Neural cell (in vitro differentiated cells): ENCODE measurements around the gene RGS9BP. TPM values are rescaled to one million over a fixed set of nuclear protein-coding genes. Genes with fewer than 3 reads are reported as not detected.

Experiments used
- H2AFZ ChIP-seq: fragments of 200-600, 300-800 bp; sonication (generic), shearing (Covaris generic); 2 replicates; pipeline ENCODE4 v1.6.0; 2014; ENCODE audit warnings: low read depth, mild to moderate bottlenecking, antibody characterized with exemption, low read length, moderate library complexity
- H3F3A ChIP-seq: fragments of 200-600 bp; shearing (Covaris generic); 2 replicates; pipeline ENCODE4 v1.6.1; 2016; ENCODE audit warnings: mild to moderate bottlenecking, moderate library complexity, mixed read lengths, antibody characterized with exemption, low read length; ENCODE audit not compliant: insufficient read depth, poor library complexity, severe bottlenecking
- H3K27ac ChIP-seq: fragments of 200-600, 300-800 bp; sonication (generic), shearing (Covaris generic); 2 replicates; pipeline ENCODE4 v1.5.1; 2014; ENCODE audit warnings: mild to moderate bottlenecking, low read length, moderate library complexity
- H3K27me3 ChIP-seq: fragments of 300-800, 200-600 bp; sonication (generic), shearing (Covaris generic); 2 replicates; pipeline ENCODE4 v1.6.0; 2014; ENCODE audit warnings: mild to moderate bottlenecking, low read depth, low read length, moderate library complexity; ENCODE audit not compliant: insufficient read depth
- H3K36me3 ChIP-seq: fragments of 300-800, 200-600 bp; sonication (generic), shearing (Covaris generic); 2 replicates; pipeline ENCODE4 v1.5.1; 2014; ENCODE audit warnings: mild to moderate bottlenecking, antibody characterized with exemption, low read length, moderate library complexity; ENCODE audit not compliant: insufficient read depth
- H3K4me2 ChIP-seq: fragments of 300-800, 200-600 bp; sonication (generic), shearing (Covaris generic); 2 replicates; pipeline ENCODE4 v1.6.0; 2014; ENCODE audit warnings: mild to moderate bottlenecking, low read length
- H3K4me3 ChIP-seq: fragments of 300-800, 200-600 bp; sonication (generic), shearing (Covaris generic); 2 replicates; pipeline ENCODE4 v1.5.1; 2014; ENCODE audit warnings: mild to moderate bottlenecking, low read length, moderate library complexity
- H3K79me2 ChIP-seq: fragments of 200-600 bp; shearing (Covaris generic); replicated peaks from 2 replicates; pipeline ENCODE4 v1.6.0; 2014; ENCODE audit warnings: mild to moderate bottlenecking, low read length, moderate library complexity; ENCODE audit not compliant: insufficient read depth
- H3K9ac ChIP-seq: fragments of 300-800, 200-600 bp; sonication (generic), shearing (Covaris generic); 2 replicates; pipeline ENCODE4 v1.6.1; 2016; ENCODE audit warnings: mild to moderate bottlenecking, low read length, mixed read lengths
- H3K9me2 ChIP-seq: fragments of 200-600 bp; shearing (Covaris generic); 2 replicates; pipeline ENCODE4 v1.6.1; 2016; ENCODE audit warnings: mild to moderate bottlenecking, low read length, mixed read lengths; ENCODE audit not compliant: insufficient read depth
- H3K9me3 ChIP-seq: fragments of 200-600, 300-800 bp; sonication (generic), shearing (Covaris generic); 2 replicates; pipeline ENCODE4 v1.6.1; 2016; ENCODE audit warnings: mild to moderate bottlenecking, mixed run types, low read length, moderate library complexity, mixed read lengths
- H4K20me1 ChIP-seq: fragments of 200-600 bp; shearing (Covaris generic); 2 replicates; pipeline ENCODE4 v1.6.1; 2016; ENCODE audit warnings: mild to moderate bottlenecking, mixed run types; ENCODE audit not compliant: insufficient read depth
- EP300 ChIP-seq: fragments of 450-650 bp; conservative IDR thresholded peaks from 2 replicates; pipeline ENCODE4 v1.6.1; 2014; ENCODE audit warnings: antibody characterized with exemption, mild to moderate bottlenecking, moderate library complexity; ENCODE audit not compliant: poor library complexity, severe bottlenecking
- EZH2 ChIP-seq: fragments of 200-600, 300-800 bp; shearing (Covaris generic), sonication (generic); IDR thresholded peaks from 2 replicates; pipeline ENCODE4 v1.6.1; 2014; ENCODE audit warnings: antibody characterized with exemption, low read length, borderline replicate concordance, mild to moderate bottlenecking; ENCODE audit not compliant: insufficient read depth, poor library complexity, severe bottlenecking
- MXI1 ChIP-seq: fragments of 450-650 bp; conservative IDR thresholded peaks from 2 replicates; pipeline ENCODE4 v1.6.1; 2014; ENCODE audit warnings: antibody characterized with exemption, mild to moderate bottlenecking; ENCODE audit not compliant: poor library complexity, severe bottlenecking
- POLR2AphosphoS5 ChIP-seq: IDR thresholded peaks from 2 replicates; pipeline ENCODE4 v1.6.1; 2012
- RAD21 ChIP-seq: fragments of 450-650 bp; conservative IDR thresholded peaks from 2 replicates; pipeline ENCODE4 v1.6.1; 2014; ENCODE audit warnings: antibody characterized with exemption, mild to moderate bottlenecking, moderate library complexity
- SMC3 ChIP-seq: fragments of 450-650 bp; conservative IDR thresholded peaks from 2 replicates; pipeline ENCODE4 v1.6.1; 2014; ENCODE audit warnings: antibody characterized with exemption, mild to moderate bottlenecking, moderate library complexity; ENCODE audit not compliant: poor library complexity
- TAF1 ChIP-seq: IDR thresholded peaks from 2 replicates; pipeline ENCODE4 v1.6.1; 2012; ENCODE audit warnings: low read depth
- polyA plus RNA-seq: library from polyadenylated mRNA; depleted of rRNA; stranded (reverse); fragments of >200 nt; gene quantifications from 2 replicates; pipeline ENCODE4 v1.2.3, GENCODE V29; 2014
- TF ChIP-seq, protein P1 (sequence below): IDR thresholded peaks from 2 replicates; pipeline ENCODE4 v1.6.1; 2012; ENCODE audit warnings: borderline replicate concordance
- TF ChIP-seq, protein P2 (sequence below): fragments of 450-650 bp; IDR thresholded peaks from 2 replicates; pipeline ENCODE4 v1.5.1; 2014; ENCODE audit warnings: antibody characterized with exemption, mild to moderate bottlenecking, moderate library complexity; ENCODE audit not compliant: poor library complexity, severe bottlenecking

Gene RGS9BP
- polyA plus RNA-seq, 1 donor from 2014 or later: not detected

DNA sequence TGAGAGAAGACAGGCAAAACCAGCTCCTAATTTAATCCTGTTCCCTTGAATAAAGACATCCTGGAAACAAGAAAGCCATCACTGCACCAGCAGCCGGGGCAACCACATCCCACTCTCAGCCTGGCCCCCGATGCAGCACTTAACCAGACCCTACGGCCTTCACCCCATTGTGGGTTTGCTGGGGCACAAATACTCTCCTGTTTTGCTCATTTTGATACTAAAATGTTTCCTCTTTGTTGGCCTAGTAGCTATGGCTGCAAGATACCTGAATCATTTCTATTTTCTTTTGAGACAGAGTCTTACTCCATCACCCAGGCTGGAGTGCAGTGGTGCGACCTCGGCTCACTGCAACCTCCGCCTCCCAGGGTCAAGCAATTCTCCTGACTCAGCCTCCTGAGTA, 29.1 kb upstream of the RGS9BP start:
- no peak for TF ChIP-seq MXI1
- Histone ChIP-seq H3K9me2 (no peaks in the 10 kb centered on the region), H3K9ac (no peak overlapping the region), H3K36me3 (no peaks in the 10 kb centered on the region), H2AFZ (no peak overlapping the region), H3K9me3 (no peaks in the 10 kb centered on the region), H3F3A (no peaks in the 10 kb centered on the region), H4K20me1 (no peaks in the 10 kb centered on the region), H3K27me3 (no peaks in the 10 kb centered on the region), H3K4me3 (no peak overlapping the region), H3K27ac (no peak overlapping the region), H3K4me2 (no peak overlapping the region), H3K79me2 (no peaks in the 10 kb centered on the region)

DNA sequence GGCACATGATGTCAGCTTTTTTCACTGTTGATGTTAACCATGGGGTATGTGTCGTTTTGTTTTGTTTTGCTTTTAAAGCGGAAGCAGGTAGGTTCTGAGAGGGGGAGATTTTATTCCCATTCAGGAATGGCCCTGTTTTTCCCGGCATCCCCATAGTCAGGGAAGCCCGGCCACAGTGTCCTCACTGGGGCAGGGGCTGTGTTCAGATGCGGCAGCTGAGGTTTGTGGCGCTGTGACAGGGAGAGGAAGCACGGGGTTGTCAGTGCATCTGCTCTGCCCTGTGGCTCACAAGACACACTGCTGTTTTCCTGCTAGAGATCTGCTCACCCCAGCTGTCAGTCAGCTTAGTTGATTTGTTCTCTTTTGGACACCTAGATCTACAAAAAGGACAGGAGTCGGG, 28.3 kb upstream of the RGS9BP start:
- TF ChIP-seq EZH2 (no peak), RAD21 (no peak), EP300 (no peak), POLR2AphosphoS5 (no peak), SMC3 (no peak), MXI1 (no peak), TAF1 (no peak)
- TF ChIP-seq, protein P1, sequence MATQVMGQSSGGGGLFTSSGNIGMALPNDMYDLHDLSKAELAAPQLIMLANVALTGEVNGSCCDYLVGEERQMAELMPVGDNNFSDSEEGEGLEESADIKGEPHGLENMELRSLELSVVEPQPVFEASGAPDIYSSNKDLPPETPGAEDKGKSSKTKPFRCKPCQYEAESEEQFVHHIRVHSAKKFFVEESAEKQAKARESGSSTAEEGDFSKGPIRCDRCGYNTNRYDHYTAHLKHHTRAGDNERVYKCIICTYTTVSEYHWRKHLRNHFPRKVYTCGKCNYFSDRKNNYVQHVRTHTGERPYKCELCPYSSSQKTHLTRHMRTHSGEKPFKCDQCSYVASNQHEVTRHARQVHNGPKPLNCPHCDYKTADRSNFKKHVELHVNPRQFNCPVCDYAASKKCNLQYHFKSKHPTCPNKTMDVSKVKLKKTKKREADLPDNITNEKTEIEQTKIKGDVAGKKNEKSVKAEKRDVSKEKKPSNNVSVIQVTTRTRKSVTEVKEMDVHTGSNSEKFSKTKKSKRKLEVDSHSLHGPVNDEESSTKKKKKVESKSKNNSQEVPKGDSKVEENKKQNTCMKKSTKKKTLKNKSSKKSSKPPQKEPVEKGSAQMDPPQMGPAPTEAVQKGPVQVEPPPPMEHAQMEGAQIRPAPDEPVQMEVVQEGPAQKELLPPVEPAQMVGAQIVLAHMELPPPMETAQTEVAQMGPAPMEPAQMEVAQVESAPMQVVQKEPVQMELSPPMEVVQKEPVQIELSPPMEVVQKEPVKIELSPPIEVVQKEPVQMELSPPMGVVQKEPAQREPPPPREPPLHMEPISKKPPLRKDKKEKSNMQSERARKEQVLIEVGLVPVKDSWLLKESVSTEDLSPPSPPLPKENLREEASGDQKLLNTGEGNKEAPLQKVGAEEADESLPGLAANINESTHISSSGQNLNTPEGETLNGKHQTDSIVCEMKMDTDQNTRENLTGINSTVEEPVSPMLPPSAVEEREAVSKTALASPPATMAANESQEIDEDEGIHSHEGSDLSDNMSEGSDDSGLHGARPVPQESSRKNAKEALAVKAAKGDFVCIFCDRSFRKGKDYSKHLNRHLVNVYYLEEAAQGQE: no peak
- TF ChIP-seq, protein P2, sequence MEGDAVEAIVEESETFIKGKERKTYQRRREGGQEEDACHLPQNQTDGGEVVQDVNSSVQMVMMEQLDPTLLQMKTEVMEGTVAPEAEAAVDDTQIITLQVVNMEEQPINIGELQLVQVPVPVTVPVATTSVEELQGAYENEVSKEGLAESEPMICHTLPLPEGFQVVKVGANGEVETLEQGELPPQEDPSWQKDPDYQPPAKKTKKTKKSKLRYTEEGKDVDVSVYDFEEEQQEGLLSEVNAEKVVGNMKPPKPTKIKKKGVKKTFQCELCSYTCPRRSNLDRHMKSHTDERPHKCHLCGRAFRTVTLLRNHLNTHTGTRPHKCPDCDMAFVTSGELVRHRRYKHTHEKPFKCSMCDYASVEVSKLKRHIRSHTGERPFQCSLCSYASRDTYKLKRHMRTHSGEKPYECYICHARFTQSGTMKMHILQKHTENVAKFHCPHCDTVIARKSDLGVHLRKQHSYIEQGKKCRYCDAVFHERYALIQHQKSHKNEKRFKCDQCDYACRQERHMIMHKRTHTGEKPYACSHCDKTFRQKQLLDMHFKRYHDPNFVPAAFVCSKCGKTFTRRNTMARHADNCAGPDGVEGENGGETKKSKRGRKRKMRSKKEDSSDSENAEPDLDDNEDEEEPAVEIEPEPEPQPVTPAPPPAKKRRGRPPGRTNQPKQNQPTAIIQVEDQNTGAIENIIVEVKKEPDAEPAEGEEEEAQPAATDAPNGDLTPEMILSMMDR: no peak
- H3K27me3 ChIP-seq: no peaks in the 10 kb centered on the region
- no peaks in the 10 kb centered on the region for H3K36me3 ChIP-seq
- no peak overlapping the region for H2AFZ ChIP-seq
- H3K9ac ChIP-seq: no peak overlapping the region
- no peak overlapping the region for H3K27ac ChIP-seq
- H3K9me2 ChIP-seq: no peaks in the 10 kb centered on the region
- H3F3A ChIP-seq: no peaks in the 10 kb centered on the region
- no peak overlapping the region for H3K4me3 ChIP-seq
- no peaks in the 10 kb centered on the region for H3K79me2 ChIP-seq
- H4K20me1 ChIP-seq: no peaks in the 10 kb centered on the region
- no peak overlapping the region for H3K4me2 ChIP-seq
- H3K9me3 ChIP-seq: no peaks in the 10 kb centered on the region

DNA sequence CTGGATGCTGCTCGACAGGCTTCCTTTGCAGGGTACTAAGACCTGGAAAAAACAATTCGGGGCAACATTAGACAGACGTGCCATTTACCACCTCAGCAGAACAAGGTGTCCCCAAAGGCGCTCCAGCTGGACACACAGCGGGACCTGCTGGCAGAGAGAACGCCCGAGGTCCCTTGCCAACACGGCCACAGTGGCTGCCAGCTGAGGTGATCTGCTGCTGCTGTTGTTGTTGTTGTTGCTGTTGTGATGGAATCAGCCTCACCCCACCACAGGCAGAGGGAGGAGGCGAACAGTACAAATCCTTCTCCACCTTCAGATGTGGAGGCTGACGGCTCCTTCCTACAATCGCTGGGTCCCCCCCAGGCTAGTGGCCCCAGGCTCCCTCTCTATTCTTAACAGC, 25.9 kb upstream of the RGS9BP start:
- Histone ChIP-seq H3K9ac (no peak overlapping the region), H3K4me2 (no peak overlapping the region), H3K27ac (no peak overlapping the region)

More for the DNA sequence above, 25.9 kb upstream of the RGS9BP start:
- Histone ChIP-seq H3K9me2 (no peaks in the 10 kb centered on the region), H3K4me3 (no peak overlapping the region), H3K9me3 (no peaks in the 10 kb centered on the region), H4K20me1 (no peaks in the 10 kb centered on the region), H3F3A (no peaks in the 10 kb centered on the region), H2AFZ (no peak overlapping the region), H3K36me3 (no peaks in the 10 kb centered on the region), H3K27me3 (no peaks in the 10 kb centered on the region), H3K79me2 (no peaks in the 10 kb centered on the region)
- no peak for TF ChIP-seq RAD21
- TF ChIP-seq, protein P2: no peak
- no peak for TF ChIP-seq SMC3
- TF ChIP-seq EP300: no peak
- TF ChIP-seq MXI1: no peak
- no peak for TF ChIP-seq TAF1
- TF ChIP-seq, protein P1: no peak
- no peak for TF ChIP-seq POLR2AphosphoS5
- no peak for TF ChIP-seq EZH2
